Measurements from ENCODE around the gene WDR37. TPM values are rescaled to one million over a fixed set of nuclear protein-coding genes. Genes with fewer than 3 reads are reported as not detected.
"Not testable (repeated sequence)": the region's sequence is repeated elsewhere in the genome, so short reads cannot be mapped to it uniquely, and the experiment has no call there.

The WDR37 gene
- total RNA-seq, 6 experiments from 2014 or later = 5.8 to 9.7 (median 8.3) TPM

- H3K9me3 ChIP-seq = no peaks in the 10 kb centered on the region
- 80% methylated on average over 1 of the region's 14 CpGs for WGBS (ENCODE audit: insufficient coverage, low coverage, low lambda C conversion rate, missing lambda C conversion rate)
- H3K27ac ChIP-seq = no peak overlapping the region
- H3K4me1 ChIP-seq = no peaks in the 10 kb centered on the region
- TF ChIP-seq POLR2A (IDR thresholded peaks at IDR 0.05) = no peak
- TF ChIP-seq, protein P1, sequence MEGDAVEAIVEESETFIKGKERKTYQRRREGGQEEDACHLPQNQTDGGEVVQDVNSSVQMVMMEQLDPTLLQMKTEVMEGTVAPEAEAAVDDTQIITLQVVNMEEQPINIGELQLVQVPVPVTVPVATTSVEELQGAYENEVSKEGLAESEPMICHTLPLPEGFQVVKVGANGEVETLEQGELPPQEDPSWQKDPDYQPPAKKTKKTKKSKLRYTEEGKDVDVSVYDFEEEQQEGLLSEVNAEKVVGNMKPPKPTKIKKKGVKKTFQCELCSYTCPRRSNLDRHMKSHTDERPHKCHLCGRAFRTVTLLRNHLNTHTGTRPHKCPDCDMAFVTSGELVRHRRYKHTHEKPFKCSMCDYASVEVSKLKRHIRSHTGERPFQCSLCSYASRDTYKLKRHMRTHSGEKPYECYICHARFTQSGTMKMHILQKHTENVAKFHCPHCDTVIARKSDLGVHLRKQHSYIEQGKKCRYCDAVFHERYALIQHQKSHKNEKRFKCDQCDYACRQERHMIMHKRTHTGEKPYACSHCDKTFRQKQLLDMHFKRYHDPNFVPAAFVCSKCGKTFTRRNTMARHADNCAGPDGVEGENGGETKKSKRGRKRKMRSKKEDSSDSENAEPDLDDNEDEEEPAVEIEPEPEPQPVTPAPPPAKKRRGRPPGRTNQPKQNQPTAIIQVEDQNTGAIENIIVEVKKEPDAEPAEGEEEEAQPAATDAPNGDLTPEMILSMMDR (IDR thresholded peaks at IDR 0.05) = no peak
- peak in 1 of 4 donors; percentile 53 for ATAC-seq
- no peaks in the 10 kb centered on the region for H3K27me3 ChIP-seq
- H3K4me3 ChIP-seq = no peak overlapping the region
- peaks cover 0 to 18% (median 10%) of the 10 kb centered on the region in 4 donors for H3K36me3 ChIP-seq
- no peak for DNase-seq
- intact Hi-C loops (cut with DNase I) = no loop called here
Measured at GRCh38 chr10:1036341-1036791, 19.8 kb upstream of the WDR37 start.

DNA sequence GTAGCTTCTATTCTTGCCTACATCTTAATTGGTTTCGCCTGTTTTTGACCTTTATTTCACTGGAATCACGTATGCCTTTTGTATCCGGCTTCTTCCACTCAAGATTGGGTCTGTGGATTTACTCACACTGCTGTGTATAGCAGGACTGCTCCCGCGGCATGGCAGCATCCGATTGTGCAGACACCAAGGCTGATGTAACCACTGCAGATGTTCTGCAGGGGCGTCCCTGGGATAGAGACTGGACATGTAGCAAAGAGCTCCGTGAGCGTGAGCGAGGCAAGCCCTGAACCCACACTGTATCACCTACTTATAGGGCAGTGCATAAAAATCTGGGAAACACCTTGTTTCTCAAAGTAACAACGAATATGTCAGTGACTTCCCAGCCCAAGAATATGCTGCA is 19.1 kb upstream of the WDR37 start:
- DNase-seq = no peak
- TF ChIP-seq, protein P1 (IDR thresholded peaks at IDR 0.05) = no peak
- TF ChIP-seq POLR2A (IDR thresholded peaks at IDR 0.05) = no peak
- Histone ChIP-seq H3K9me3 (no peaks in the 10 kb centered on the region), H3K4me1 (no peaks in the 10 kb centered on the region), H3K27ac (no peak overlapping the region), H3K4me3 (no peak overlapping the region), H3K27me3 (no peaks in the 10 kb centered on the region), H3K36me3 (peaks cover 0 to 26% (median 12%) of the 10 kb centered on the region in 4 donors)
- ATAC-seq = no peak
- intact Hi-C loops (cut with DNase I) = no loop called here
- WGBS (ENCODE audit: insufficient coverage, low coverage, low lambda C conversion rate, missing lambda C conversion rate) = 79% methylated on average over 11 of the region's 11 CpGs

GRCh38 chr10:1038769-1039168 is 17.4 kb upstream of the WDR37 start:
- whole genome bisulfite sequencing (ENCODE audit: insufficient coverage, low coverage, low lambda C conversion rate, missing lambda C conversion rate) = no CpG with 5 or more reads among the region's 20 CpGs
- ATAC-seq; H3K4me3 ChIP-seq; H3K27ac ChIP-seq; H3K9me3 ChIP-seq; H3K4me1 ChIP-seq; DNase-seq; intact Hi-C loops (cut with DNase I); H3K27me3 ChIP-seq: not testable (repeated sequence)
- H3K36me3 ChIP-seq = peaks cover 0 to 40% (median 21%) of the 10 kb centered on the region in 4 donors

GRCh38 chr10:1040133-1040532 is 16.1 kb upstream of the WDR37 start:
- ATAC-seq = no peak
- DNase-seq = no peak
- Histone ChIP-seq H3K36me3 (peaks cover 0 to 40% (median 21%) of the 10 kb centered on the region in 4 donors), H3K27ac (no peak overlapping the region), H3K9me3 (no peaks in the 10 kb centered on the region), H3K4me1 (peaks cover 0 to 11% (median 2%) of the 10 kb centered on the region in 4 donors), H3K27me3 (no peaks in the 10 kb centered on the region), H3K4me3 (no peak overlapping the region)
- intact Hi-C loops (cut with DNase I) = no loop called here
- no peak for TF ChIP-seq POLR2A (IDR thresholded peaks at IDR 0.05)
- TF ChIP-seq, protein P1 (IDR thresholded peaks at IDR 0.05) = no peak
- 84% methylated on average over 3 of the region's 3 CpGs for WGBS (ENCODE audit: insufficient coverage, low coverage, low lambda C conversion rate, missing lambda C conversion rate)

- 93% methylated on average over 6 of the region's 9 CpGs for WGBS (ENCODE audit: insufficient coverage, low coverage, low lambda C conversion rate, missing lambda C conversion rate)
- intact Hi-C loops (cut with DNase I) = no loop called here
Measured at GRCh38 chr10:1041514-1041913, 14.7 kb upstream of the WDR37 start.

More at GRCh38 chr10:1041514-1041913, 14.7 kb upstream of the WDR37 start:
- Histone ChIP-seq H3K27me3 (no peaks in the 10 kb centered on the region), H3K4me3 (no peak overlapping the region), H3K27ac (no peak overlapping the region), H3K4me1 (peaks cover 0 to 19% (median 2%) of the 10 kb centered on the region in 4 donors), H3K9me3 (no peaks in the 10 kb centered on the region), H3K36me3 (peaks cover 0 to 40% (median 21%) of the 10 kb centered on the region in 4 donors)
- TF ChIP-seq, protein P1 (IDR thresholded peaks at IDR 0.05) = no peak
- no peak for TF ChIP-seq POLR2A (IDR thresholded peaks at IDR 0.05)
- DNase-seq (no peak), ATAC-seq (no peak)

Data from right lobe of liver (tissue), 6 donors.